Type B pancreatic cell (in vitro differentiated cells): ENCODE measurements around the gene IKZF5. TPM values are rescaled to one million over a fixed set of nuclear protein-coding genes. Genes with fewer than 3 reads are reported as not detected.
A peak's percentile ranks its signal among the peaks of the same experiment; 100 is the strongest.

ENCODE experiments used
- DNase-seq: peaks from one replicate; pipeline ENCODE4 v3.0.0; 2021; ENCODE audit warnings: mixed read lengths; ENCODE audit not compliant: unreplicated experiment; ENCODE audit errors: extremely low spot score
- H3K27ac Mint-ChIP-seq: 2 replicates; pipeline ENCODE4 v1.8.0; 2021; ENCODE audit warnings: mild to moderate bottlenecking, mixed read lengths
- H3K27me3 Mint-ChIP-seq: 2 replicates; pipeline ENCODE4 v1.8.0; 2021; ENCODE audit warnings: mixed read lengths
- H3K36me3 Mint-ChIP-seq: 2 replicates; pipeline ENCODE4 v1.8.0; 2021; ENCODE audit warnings: mixed read lengths
- H3K4me1 Mint-ChIP-seq: one replicate; pipeline ENCODE4 v1.8.0; 2021; ENCODE audit warnings: mixed read lengths; ENCODE audit not compliant: unreplicated experiment
- H3K4me3 Mint-ChIP-seq: 2 replicates; pipeline ENCODE4 v1.8.0; 2021; ENCODE audit warnings: mild to moderate bottlenecking, mixed read lengths
- H3K9me3 Mint-ChIP-seq: 2 replicates; pipeline ENCODE4 v1.8.0; 2021; ENCODE audit warnings: mixed read lengths
- CTCF ChIP-seq: fragments of 200-600 bp; sonication (generic); conservative IDR thresholded peaks from 2 replicates; pipeline ENCODE4 v1.5.0; 2021; ENCODE audit warnings: antibody characterized with exemption, mild to moderate bottlenecking
- total RNA-seq: library from RNA; stranded (reverse); gene quantifications from 2 replicates; pipeline ENCODE4 v1.2.1, GENCODE V29; 2021; ENCODE audit warnings: low replicate concordance

Gene IKZF5
- total RNA-seq, 1 donor from 2014 or later, result 12.0 TPM

GRCh38 chr10:122955892-122956291 is 52.7 kb downstream of the IKZF5 start:
- Mint-ChIP-seq H3K9me3 (no peaks in the 10 kb centered on the region), H3K27me3 (peaks cover 27% of the 10 kb centered on the region), H3K4me3 (peak overlapping the region; percentile 2), H3K4me1 (peaks cover 18% of the 10 kb centered on the region), H3K27ac (no peak overlapping the region), H3K36me3 (peaks cover 8% of the 10 kb centered on the region)
- no peak for DNase-seq
- TF ChIP-seq CTCF, result no peak

GRCh38 chr10:122954731-122955050 is 53.9 kb downstream of the IKZF5 start:
- no peak for DNase-seq
- H3K4me1 Mint-ChIP-seq, result peaks cover 18% of the 10 kb centered on the region
- no peaks in the 10 kb centered on the region for H3K9me3 Mint-ChIP-seq
- H3K27ac Mint-ChIP-seq, result no peak overlapping the region
- H3K27me3 Mint-ChIP-seq, result peaks cover 27% of the 10 kb centered on the region
- peak overlapping the region; percentile 97 for H3K4me3 Mint-ChIP-seq
- TF ChIP-seq CTCF, result no peak
- H3K36me3 Mint-ChIP-seq, result peaks cover 14% of the 10 kb centered on the region

- H3K27ac Mint-ChIP-seq, result peak within 1 kb of the TSS; percentile 92
- peaks cover 18% of the 10 kb centered on the region for H3K4me1 Mint-ChIP-seq
- peaks cover 27% of the 10 kb centered on the region for H3K27me3 Mint-ChIP-seq
- peak within 1 kb of the TSS; percentile 97 for H3K4me3 Mint-ChIP-seq
- TF ChIP-seq CTCF, result no peak
- peaks cover 14% of the 10 kb centered on the region for H3K36me3 Mint-ChIP-seq
- DNase-seq, result peak; percentile 98
- H3K9me3 Mint-ChIP-seq, result no peaks in the 10 kb centered on the region
Observed at GRCh38 chr10:122953902-122954730, 54.5 kb downstream of the IKZF5 start, which contains the start of gene C10orf88. C10orf88 (minus strand) TSS chr10:122954227; CDS start chr10:122954178, 49 bp downstream.

- TF ChIP-seq CTCF, result no peak
- peaks cover 27% of the 10 kb centered on the region for H3K36me3 Mint-ChIP-seq
Observed at GRCh38 chr10:122949296-122949695, 59.3 kb downstream of the IKZF5 start.

More at GRCh38 chr10:122949296-122949695, 59.3 kb downstream of the IKZF5 start:
- H3K4me3 Mint-ChIP-seq, result no peak overlapping the region
- peaks cover 17% of the 10 kb centered on the region for H3K4me1 Mint-ChIP-seq
- H3K9me3 Mint-ChIP-seq, result no peaks in the 10 kb centered on the region
- peaks cover 3% of the 10 kb centered on the region for H3K27me3 Mint-ChIP-seq
- no peak for DNase-seq
- H3K27ac Mint-ChIP-seq, result no peak overlapping the region

Other genes with a start within 250 kb of the IKZF5 start
- 0.86 TPM in 1 of 2 replicates, not detected in the other for gene CUZD1, start 162.9 kb downstream of the IKZF5 start, total RNA-seq
- gene FAM24B, start 129.2 kb downstream of the IKZF5 start, total RNA-seq, result 1.2 TPM in 1 of 2 replicates, not detected in the other
- gene FAM24A, start 98.2 kb downstream of the IKZF5 start, total RNA-seq, result not detected in 2 replicates
- gene C10orf88, start 54.6 kb downstream of the IKZF5 start, total RNA-seq, result 8.1 and 13.0 TPM in 2 replicates
- gene PSTK, start 28.4 kb downstream of the IKZF5 start, total RNA-seq, result 4.6 and 5.0 TPM in 2 replicates
- 27.3 and 31.1 TPM in 2 replicates for gene ACADSB, start 211 bp upstream of the IKZF5 start, total RNA-seq
- 0.77 TPM in 1 of 2 replicates, not detected in the other for gene HMX3, start 127.2 kb upstream of the IKZF5 start, total RNA-seq
- gene HMX2, start 139.3 kb upstream of the IKZF5 start, total RNA-seq, result 0.19 TPM in 1 of 2 replicates, not detected in the other
- 74.2 and 124 TPM in 2 replicates for gene BUB3, start 145.6 kb upstream of the IKZF5 start, total RNA-seq